NCI-H1092 treated with DMSO at 0.1 percent for 48 hours (cell line): ENCODE data around the gene FEN1.

Source experiments
- DNase-seq: peaks from one replicate; lab custom pipeline; 2025; lab: John Stamatoyannopoulos, UW

Gene FEN1

GRCh38 chr11:61817471-61818202 is 24.9 kb downstream of the FEN1 start:
- DNase-seq, result no peak

DNA sequence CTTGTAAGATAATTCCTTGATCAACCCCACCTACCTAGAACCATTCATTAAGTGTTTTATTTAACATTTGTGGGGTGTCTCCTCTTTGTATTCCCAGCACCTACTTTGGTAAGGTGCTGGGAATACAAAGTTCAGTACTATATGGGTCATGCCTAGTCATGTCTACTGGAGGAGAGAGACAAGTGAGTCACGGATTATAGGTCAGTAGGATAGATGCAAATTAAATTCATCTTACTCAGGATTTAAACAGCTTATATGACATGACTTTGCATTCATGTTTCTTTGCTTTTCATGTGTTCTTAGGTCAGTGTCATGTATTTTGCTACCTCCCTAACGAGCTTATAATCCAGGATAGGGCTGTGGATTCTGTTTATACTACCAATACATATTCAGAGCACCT is 27.5 kb downstream of the FEN1 start:
- DNase-seq, result no peak

DNA sequence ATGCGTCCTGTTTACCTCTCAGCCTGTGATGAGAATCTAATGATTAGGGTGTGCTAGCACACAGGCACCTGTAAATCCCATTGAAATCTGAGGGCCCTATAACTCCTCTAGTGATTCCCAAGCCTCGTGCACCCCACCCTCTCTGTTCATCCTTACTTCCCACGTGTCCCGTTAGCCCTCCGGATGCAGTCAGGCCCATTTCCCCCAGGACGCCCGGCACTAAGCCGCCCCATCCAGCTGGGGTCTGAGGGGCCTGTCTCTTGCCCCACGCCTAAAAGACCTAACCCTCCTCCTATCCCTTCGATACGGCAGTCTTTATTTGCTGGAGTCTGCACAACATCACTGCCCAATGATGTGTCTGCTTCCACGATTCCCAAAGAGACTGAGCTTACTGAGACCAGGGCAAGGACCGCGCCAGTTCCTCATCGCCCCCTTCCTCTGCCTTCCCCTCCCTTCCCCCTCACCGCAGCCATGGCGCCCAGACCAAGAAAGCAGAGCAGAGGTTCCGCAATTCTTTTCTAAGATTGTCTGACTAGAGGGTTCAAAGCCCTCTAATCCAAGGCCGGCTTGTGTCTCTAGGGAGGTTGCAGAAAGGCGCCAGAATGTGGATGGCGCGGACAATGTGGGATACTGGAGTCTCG is 34.3 kb downstream of the FEN1 start:
- DNase-seq, result peak; percentile 83

DNA sequence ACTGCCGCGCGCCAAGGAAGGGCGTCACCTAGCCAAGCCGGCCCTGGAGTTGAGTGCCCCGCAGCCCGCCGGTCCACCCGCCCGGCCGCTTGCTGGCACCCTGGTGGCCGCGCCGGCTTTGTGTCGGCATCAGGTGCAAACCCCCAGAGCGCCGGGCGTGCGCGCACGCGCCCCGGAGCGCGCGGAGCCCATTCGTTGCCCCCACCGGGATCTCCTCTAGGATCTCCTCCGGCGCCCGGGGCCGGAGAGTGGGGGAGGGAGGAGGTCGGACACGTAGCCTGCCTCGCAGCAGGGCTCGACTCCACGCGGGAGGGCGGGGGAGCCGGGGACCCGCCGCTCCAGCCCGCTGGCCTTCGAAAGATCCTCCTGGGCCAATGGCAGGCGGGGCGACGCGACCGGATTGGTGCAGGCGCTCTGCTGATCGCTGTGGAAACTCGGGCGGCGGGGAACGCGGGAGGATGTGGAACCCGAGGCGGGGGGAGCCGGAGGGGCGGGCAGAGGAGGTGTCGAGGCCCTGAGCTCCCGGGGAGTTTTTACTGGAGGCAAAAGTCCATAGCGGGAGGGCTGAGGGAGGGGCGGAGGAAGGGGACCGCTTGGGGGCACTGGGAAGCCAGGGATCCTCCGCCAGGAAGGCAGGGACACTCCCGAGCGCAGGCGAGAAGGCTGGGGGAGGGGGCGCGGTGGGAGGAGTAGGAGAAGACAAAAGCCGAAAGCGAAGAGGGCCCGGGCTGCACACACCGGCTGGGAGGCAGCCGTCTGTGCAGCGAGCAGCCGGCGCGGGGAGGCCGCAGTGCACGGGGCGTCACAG is 35.1 kb downstream of the FEN1 start, which contains the start of gene FADS2:
Gene FADS2 (plus strand): TSS at position 730 of the 808 bp plus-strand sequence. CDS start 91 bp downstream, outside the sequence.
- peak; percentile 96 for DNase-seq

GRCh38 chr11:61828379-61828628 is 35.6 kb downstream of the FEN1 start:
- DNase-seq, result no peak

GRCh38 chr11:61828629-61829407 is 36.1 kb downstream of the FEN1 start:
- DNase-seq, result peak; percentile 63

DNA sequence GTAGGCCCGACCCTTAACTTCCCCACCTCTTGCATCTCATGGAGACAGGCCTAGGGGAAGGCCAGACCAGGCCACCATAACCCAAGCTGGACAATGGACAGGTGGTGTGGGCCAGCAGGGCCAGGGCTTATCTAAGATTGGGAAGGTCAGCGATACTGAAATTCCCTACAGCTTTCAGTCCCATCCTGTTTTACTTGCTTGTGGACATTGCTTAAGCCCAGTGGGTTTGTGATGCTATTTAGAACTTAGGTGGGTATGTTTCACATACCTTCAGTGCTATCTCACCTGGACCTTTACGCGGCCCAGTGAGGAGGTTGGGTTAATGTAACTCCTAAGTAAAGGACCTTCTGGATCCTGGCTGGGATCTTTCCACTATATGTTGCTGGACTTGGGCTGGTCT is 37.1 kb downstream of the FEN1 start:
- DNase-seq, result no peak

DNA sequence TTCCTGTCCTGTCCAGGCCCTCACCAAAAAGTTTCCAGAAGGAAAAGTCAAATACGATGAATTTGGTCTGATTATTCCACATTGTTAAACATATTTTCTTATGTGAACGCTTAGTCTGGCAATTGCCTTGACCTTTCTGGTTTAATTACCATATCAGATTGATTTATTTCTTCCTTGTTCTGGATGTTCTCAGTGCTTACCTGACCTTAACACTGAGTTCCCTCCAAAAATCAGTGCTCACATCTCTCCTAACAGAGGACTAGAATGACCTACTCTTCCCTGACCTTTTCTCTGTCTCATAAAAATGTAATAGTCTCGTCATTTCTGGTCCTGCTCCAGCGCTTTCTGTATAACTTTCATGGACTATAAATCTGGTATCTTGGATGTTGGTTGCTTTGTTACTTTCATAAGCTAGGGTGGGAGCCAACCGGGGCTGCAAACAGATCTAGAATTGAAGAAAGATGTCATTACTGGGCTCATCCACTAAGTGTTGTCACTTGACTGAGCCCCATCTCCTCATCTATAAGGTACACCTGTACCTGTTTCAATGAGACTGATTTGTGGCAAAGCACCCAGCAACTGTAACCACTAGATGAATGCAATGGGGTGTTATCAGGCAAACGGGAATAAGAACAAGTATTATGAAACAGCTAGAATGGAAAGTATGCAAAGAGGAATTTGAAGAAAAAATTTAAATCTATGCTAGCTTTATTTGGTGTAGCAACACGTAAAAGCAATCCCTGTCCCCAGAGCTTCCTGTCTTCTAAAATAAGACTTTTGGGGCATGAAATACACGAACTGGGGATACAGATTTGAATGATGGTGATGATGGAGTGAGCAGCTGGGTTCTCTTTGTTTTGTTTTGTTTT is 37.8 kb downstream of the FEN1 start:
- no peak for DNase-seq

DNA sequence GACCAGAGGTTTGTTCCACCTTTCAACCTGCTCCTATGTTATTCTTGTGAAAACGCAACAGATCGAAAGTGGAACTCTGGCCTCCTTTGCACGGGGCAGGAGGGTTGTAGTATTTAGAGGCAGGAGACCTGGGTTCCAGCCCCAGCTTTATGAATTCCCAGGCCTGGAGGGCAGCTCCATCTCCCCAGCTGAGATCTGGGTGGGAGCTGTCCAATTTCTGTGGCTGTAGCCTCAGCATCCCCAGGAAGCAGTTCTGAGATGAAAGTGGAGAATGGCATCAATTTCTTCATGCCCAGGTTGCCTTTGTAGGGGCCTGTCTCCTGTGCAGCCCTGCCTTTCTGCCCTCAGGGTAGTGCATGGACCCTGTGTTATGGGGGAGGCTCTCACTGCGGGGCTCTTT is 39.5 kb downstream of the FEN1 start:
- DNase-seq, result no peak

DNA sequence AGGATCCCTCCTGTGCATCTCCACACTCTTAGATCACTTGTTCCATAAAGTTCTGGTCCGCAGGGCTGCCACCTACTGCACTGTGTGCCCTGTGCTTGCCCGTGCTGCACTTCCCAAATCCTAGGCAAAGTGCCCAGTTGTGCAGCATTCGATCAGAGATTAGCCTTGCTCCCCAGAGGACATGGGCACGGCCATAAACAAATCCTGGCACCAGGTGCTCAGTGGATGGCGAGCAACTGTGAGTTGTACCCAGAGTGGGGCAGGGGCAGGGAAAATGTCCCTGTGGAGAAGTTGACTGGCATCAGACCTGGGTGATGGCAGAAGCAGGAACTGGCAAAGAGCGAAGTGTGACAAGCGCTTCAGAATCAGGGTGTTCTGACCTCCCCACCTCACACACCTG is 40.0 kb downstream of the FEN1 start:
- peak; percentile 35 for DNase-seq

DNA sequence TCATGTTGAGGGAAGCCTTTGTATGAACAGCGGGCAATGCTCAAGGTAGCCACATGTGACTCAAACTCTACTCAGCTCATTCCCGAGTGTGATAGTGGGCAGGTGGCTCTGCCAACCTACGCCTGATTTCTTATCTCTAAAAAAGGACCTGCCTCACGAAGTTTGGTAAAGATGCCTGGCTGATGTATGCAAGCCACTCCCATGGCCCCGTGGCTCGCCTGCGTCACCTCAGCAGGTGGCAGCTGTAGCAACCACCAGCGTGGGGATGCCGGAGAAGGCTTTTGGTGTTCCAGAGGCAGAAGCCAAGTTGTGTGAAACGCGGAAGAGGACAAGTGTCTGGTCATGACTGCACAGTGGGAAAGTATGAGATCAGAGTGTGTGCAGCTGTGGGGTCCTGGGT is 40.8 kb downstream of the FEN1 start:
- DNase-seq, result no peak

DNA sequence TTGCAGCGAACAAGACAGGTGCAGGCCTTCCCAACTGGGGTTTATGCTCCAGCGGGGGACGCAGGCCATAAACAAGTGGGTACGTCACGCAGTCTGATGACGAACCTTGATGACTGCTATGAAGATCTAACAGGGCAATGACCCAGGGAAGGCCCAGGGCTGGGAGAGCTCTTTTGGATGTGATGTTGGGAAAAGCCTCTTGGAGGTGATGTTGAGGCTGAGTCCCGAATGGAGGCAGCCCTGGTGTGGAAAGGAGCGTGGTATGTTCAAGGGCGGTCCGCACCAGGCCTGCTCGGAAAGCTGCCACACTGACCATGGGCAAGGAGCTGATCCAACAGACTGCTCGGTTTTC is 41.2 kb downstream of the FEN1 start:
- DNase-seq, result no peak

- peak; percentile 83 for DNase-seq
Observed at GRCh38 chr11:61834278-61835048, 41.8 kb downstream of the FEN1 start.

DNA sequence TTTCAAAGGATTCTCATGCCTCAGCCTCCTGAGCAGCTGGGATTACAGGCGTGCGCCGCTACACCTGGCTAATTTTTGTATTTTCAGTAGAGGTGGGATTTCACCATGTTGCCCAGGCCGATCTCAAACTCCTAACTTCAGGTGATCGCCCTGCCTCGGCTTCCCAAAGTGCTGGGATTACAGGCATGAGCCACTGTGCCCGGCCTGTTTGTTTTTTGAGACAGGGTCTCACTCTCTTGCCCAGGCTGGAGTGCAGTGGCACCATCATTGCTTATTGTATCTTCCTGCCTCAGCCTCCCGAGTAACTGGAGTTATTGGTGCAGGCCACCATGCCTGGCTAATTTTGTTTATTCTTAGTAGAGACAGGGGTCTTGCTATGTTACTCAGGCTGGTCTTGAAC is 43.5 kb downstream of the FEN1 start:
- no peak for DNase-seq

- DNase-seq, result no peak
Observed at GRCh38 chr11:61837411-61838005, 44.8 kb downstream of the FEN1 start.

DNA sequence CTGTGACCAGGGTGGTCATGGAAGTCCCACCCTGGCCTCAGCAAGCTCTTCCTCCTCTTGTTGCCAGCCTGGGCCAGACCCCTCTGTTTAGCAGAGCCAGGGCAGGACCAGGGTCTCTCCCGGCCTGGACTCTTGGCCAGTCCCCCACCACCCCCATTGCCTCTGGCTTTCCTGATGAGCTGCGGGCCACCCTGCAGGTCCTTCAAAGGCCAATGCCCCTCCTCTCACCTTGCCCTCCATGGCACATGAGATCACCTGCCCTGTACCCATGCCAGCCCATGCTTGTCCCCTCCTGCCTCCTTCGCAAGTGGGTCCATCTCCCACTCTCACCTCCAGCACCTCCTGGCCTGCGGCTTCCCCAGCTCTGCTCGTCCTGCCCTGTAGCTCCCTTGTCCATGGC is 45.8 kb downstream of the FEN1 start:
- no peak for DNase-seq

- no peak for DNase-seq
Observed at GRCh38 chr11:61838921-61839320, 46.2 kb downstream of the FEN1 start.

DNA sequence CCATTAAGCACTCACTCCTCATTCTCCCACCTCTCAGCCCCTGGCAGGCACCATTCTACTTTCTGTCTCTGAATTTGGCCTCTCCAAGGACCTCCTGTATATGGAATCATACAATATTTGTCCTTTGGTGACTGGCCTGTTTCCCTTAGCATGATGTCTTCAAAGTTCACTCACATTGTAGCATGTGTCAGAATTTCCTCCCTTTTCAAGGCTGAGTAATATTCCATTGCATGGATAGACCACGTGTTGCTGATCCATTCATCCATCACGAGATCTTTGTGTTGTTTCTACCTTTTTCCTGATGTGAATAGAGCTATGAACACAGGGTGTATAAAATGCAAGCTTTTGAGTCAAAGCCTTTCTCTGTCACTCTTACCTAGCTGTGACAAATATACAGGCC is 47.0 kb downstream of the FEN1 start:
- no peak for DNase-seq

GRCh38 chr11:61840371-61840770 is 47.7 kb downstream of the FEN1 start:
- DNase-seq, result no peak
